ENCODE results near the gene C3orf33. TPM values are rescaled to one million over a fixed set of nuclear protein-coding genes. Genes with fewer than 3 reads are reported as not detected.

C3orf33 gene
- total and polyA plus RNA-seq, 2 of the 13 experiments (the other 11 are each of a cell fraction or from before 2014, with no cell fraction given): 9.2 to 12.6 TPM

DNA sequence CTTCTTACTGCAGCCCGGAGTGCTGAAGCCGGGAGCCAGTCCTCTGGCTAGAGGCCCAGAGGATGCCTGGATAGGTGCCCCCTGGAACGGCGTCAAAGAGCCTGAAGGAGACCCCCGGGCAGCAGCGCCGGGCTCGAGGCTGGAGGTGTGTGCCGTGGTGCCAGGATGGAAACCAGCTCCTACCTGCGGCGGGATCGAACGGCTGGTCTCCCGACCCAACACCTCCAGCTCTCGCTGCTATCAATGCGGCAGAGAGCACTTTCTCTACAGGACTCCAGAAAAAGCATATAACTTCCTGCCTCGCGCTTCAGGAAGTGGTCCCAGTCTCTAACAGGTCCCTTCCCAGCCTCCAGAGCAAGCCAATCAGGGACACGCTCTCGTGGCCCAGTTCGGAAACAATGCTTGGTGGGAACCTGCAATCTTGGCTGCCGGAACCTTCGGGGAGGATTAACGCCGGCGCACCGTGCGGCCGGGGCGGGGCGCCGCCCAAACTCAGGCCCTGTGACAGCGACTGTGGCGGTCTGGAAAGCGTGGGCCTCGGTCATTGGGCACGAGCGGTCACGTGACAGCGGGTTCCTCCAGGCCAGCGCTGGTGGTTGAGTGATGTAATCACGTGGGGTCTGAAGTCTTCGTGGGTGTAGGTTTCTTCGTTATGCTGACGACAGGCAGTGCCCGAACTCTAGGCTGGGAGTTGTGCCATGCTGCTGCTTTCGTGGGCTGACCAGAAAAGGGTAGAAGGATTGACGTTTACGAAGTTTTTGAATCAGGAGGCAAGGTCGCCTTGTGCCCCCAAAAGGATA is 48.3 kb upstream of the C3orf33 start, which contains the start of gene SLC33A1 (continued):
- TF ChIP-seq, protein P1, sequence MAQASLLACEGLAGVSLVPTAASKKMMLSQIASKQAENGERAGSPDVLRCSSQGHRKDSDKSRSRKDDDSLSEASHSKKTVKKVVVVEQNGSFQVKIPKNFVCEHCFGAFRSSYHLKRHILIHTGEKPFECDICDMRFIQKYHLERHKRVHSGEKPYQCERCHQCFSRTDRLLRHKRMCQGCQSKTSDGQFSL (CRISPR knock-in tag; IDR thresholded peaks at IDR 0.05): no peak
- TF ChIP-seq ZNF737 (CRISPR knock-in tag; IDR thresholded peaks at IDR 0.05; ENCODE audit: borderline replicate concordance) (no peak), HNRNPLL (IDR thresholded peaks at IDR 0.05; ENCODE audit: low read depth, low read length, poor library complexity, severe bottlenecking) (peak; percentile 61), ZNF639 (CRISPR knock-in tag; conservative IDR thresholded peaks at IDR 0.05) (peak; percentile 99), EHMT2 (IDR thresholded peaks at IDR 0.05; ENCODE audit: borderline replicate concordance, low read depth, low read length) (peak; percentile 79; the same call in 1 of the 2 replicates), ZBTB3 (CRISPR knock-in tag; IDR thresholded peaks at IDR 0.05; ENCODE audit: borderline replicate concordance, low read depth) (peak; percentile 84; the same call in 1 of the 2 replicates), FOSL2 (CRISPR knock-in tag; IDR thresholded peaks at IDR 0.05) (peak; percentile 74; the same call in 1 of the 2 replicates), CCAR2 (optimal IDR thresholded peaks at IDR 0.05; ENCODE audit: low read depth, low read length) (peak; percentile 96), SRSF4 (IDR thresholded peaks at IDR 0.05; ENCODE audit: low read depth, low read length, poor library complexity, severe bottlenecking) (no peak), PCBP1 (IDR thresholded peaks at IDR 0.05; ENCODE audit: borderline replicate concordance, low read depth, low read length) (no peak), KDM5B (CRISPR knock-in tag; IDR thresholded peaks at IDR 0.05; ENCODE audit: borderline replicate concordance) (peak; percentile 66; the same call in 1 of the 2 replicates), CENPT (CRISPR knock-in tag; IDR thresholded peaks at IDR 0.05; ENCODE audit: low read depth) (peak; percentile 74; the same call in 1 of the 2 replicates), ZNF878 (CRISPR knock-in tag; IDR thresholded peaks at IDR 0.05) (peak; percentile 85; the same call in 1 of the 2 replicates), KDM5A (IDR thresholded peaks at IDR 0.05; ENCODE audit: borderline replicate concordance, low read length) (peak; percentile 91), PCBP2 (optimal IDR thresholded peaks at IDR 0.05; ENCODE audit: low read depth, low read length, poor library complexity, severe bottlenecking) (no peak), AGO1 (IDR thresholded peaks at IDR 0.05; ENCODE audit: low read depth, low read length, poor library complexity, severe bottlenecking) (peak; percentile 57), ZNF646 (CRISPR knock-in tag; IDR thresholded peaks at IDR 0.05) (no peak), ZMYM4 (CRISPR knock-in tag; IDR thresholded peaks at IDR 0.05) (peak; percentile 100), MED8 (CRISPR knock-in tag; IDR thresholded peaks at IDR 0.05; ENCODE audit: insufficient replicate concordance) (no peak), PRPF4 (IDR thresholded peaks at IDR 0.05; ENCODE audit: low read depth, low read length, poor library complexity, severe bottlenecking) (no peak)

Data from HepG2 (cell line).